Jurkat, Clone E6-1 (cell line): ENCODE results near the gene UVSSA.
"Not testable (repeated sequence)": the region's sequence is repeated elsewhere in the genome, so short reads cannot be mapped to it uniquely, and the experiment has no call there.

Experiments
- DNase-seq: peaks from one replicate; pipeline ENCODE4 v3.0.0-alpha.2; 2011; ENCODE audit warnings: low read depth, low spot score
- H3K4me3 ChIP-seq: 2 replicates; pipeline ENCODE4 v1.5.1; 2011; ENCODE audit warnings: mild to moderate bottlenecking, low read length, control low read depth, moderate library complexity

Gene UVSSA

GRCh38 chr4:1381944-1382541 is 35.0 kb downstream of the UVSSA start:
- no peak overlapping the region for H3K4me3 ChIP-seq
- no peak for DNase-seq

GRCh38 chr4:1382776-1383727 is 36.0 kb downstream of the UVSSA start:
- no peak for DNase-seq
- no peak overlapping the region for H3K4me3 ChIP-seq

GRCh38 chr4:1383728-1384591 is 37.0 kb downstream of the UVSSA start:
- no peak overlapping the region for H3K4me3 ChIP-seq
- no peak for DNase-seq

- no peak overlapping the region for H3K4me3 ChIP-seq
- DNase-seq = no peak
These were observed 37.8 kb downstream of the UVSSA start for GRCh38 chr4:1384675-1385372.

- no peak for DNase-seq
- H3K4me3 ChIP-seq = no peak overlapping the region
These were observed 38.6 kb downstream of the UVSSA start for GRCh38 chr4:1385373-1386340.

GRCh38 chr4:1393363-1393762 is 46.4 kb downstream of the UVSSA start:
- not testable (repeated sequence) for DNase-seq, H3K4me3 ChIP-seq

- no peak overlapping the region for H3K4me3 ChIP-seq
- no peak for DNase-seq
These were observed 46.9 kb downstream of the UVSSA start for GRCh38 chr4:1393866-1394265.

GRCh38 chr4:1394554-1395388 is 47.8 kb downstream of the UVSSA start:
- H3K4me3 ChIP-seq, DNase-seq: not testable (repeated sequence)

GRCh38 chr4:1395389-1395820 is 48.4 kb downstream of the UVSSA start:
- not testable (repeated sequence) for DNase-seq, H3K4me3 ChIP-seq

- H3K4me3 ChIP-seq = no peak overlapping the region
- no peak for DNase-seq
These were observed 49.2 kb downstream of the UVSSA start for GRCh38 chr4:1395941-1396805.

GRCh38 chr4:1396806-1397455 is 49.9 kb downstream of the UVSSA start:
- H3K4me3 ChIP-seq = no peak overlapping the region
- no peak for DNase-seq

- H3K4me3 ChIP-seq = no peak overlapping the region
- DNase-seq = no peak
These were observed 51.9 kb downstream of the UVSSA start for GRCh38 chr4:1398681-1399507.

- DNase-seq = no peak
- no peak overlapping the region for H3K4me3 ChIP-seq
These were observed 52.6 kb downstream of the UVSSA start for GRCh38 chr4:1399508-1400190.

GRCh38 chr4:1400191-1400805 is 53.3 kb downstream of the UVSSA start:
- DNase-seq = no peak
- H3K4me3 ChIP-seq = no peak overlapping the region
